Measurements from ENCODE around the gene OCA2. TPM values are rescaled to one million over a fixed set of nuclear protein-coding genes. Genes with fewer than 3 reads are reported as not detected.

OCA2 gene
- polyA plus RNA-seq, 3 donors, result not detected

DNA sequence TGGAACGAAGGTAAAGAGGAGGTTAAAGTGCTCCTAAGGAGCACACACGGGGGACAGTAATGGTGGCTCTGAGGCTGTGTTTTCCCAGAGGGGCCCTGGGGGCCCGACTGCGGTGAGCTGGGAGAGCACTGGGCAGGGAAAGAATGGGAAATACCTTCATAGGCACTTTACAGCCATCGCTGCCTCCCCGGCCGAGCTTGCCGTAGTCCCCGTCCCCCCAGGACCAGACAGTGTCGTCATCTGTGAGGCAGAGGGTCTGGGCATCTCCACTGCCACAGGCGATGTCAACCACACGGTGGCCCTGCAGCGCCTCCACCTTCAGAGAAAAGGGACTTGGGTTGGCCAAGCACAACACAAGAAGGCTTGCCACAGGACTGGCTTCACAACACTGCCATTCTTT, 32.8 kb upstream of the OCA2 start:
- intact Hi-C loops (cut with micrococcal nuclease), result no loop called here
- H3K9me3 Mint-ChIP-seq, result no peaks in the 10 kb centered on the region
- no peak overlapping the region for H3K27ac Mint-ChIP-seq

DNA sequence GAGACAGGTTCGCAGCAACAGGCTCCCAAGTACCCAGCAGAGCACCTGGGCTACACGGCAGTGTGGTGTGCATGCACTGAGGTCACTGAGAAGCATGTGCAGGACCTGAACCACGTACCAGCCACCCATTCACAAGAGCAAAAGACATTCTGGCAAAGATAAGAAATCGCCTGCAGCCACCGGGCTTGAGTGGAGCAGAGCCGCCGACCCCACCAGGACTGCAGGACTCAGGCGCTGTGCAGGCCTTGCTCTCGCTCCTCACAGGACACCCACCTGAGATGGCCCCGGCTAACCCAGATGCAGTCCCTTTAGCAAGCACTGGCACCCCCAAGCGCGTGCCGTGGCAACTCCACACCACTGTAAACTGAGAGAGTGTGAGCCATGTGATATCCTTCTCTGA, 32.3 kb upstream of the OCA2 start:
- no peaks in the 10 kb centered on the region for H3K9me3 ChIP-seq (replicated peaks in 1 of 2; ENCODE audit: control insufficient read depth in 1 of 2, insufficient read depth in 1 of 2, low read length in 2 of 2)
- H4K20me1 ChIP-seq (ENCODE audit: insufficient read depth, low read length), result no peaks in the 10 kb centered on the region
- no peak for DNase-seq
- no peak overlapping the region for H3K27ac ChIP-seq (ENCODE audit: low read depth in 1 of 2, low read length in 2 of 2)
- Mint-ChIP-seq H3K9me3 (no peaks in the 10 kb centered on the region), H3K4me1 (peaks cover 13% of the 10 kb centered on the region), H3K27ac (no peak overlapping the region), H3K27me3 (ENCODE audit: low read depth in 3 of 3) (peaks cover 0 to 2% (median 0%) of the 10 kb centered on the region in 3 donors), H3K4me3 (no peak overlapping the region), H3K36me3 (peaks cover 44 to 50% of the 10 kb centered on the region in 2 donors)
- TF ChIP-seq, protein P1, sequence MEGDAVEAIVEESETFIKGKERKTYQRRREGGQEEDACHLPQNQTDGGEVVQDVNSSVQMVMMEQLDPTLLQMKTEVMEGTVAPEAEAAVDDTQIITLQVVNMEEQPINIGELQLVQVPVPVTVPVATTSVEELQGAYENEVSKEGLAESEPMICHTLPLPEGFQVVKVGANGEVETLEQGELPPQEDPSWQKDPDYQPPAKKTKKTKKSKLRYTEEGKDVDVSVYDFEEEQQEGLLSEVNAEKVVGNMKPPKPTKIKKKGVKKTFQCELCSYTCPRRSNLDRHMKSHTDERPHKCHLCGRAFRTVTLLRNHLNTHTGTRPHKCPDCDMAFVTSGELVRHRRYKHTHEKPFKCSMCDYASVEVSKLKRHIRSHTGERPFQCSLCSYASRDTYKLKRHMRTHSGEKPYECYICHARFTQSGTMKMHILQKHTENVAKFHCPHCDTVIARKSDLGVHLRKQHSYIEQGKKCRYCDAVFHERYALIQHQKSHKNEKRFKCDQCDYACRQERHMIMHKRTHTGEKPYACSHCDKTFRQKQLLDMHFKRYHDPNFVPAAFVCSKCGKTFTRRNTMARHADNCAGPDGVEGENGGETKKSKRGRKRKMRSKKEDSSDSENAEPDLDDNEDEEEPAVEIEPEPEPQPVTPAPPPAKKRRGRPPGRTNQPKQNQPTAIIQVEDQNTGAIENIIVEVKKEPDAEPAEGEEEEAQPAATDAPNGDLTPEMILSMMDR (IDR thresholded peaks at IDR 0.05), result no peak
- no peaks in the 10 kb centered on the region for H3K27me3 ChIP-seq (ENCODE audit: control insufficient read depth in 2 of 2, insufficient read depth in 2 of 2, low read length in 2 of 2)
- 100% methylated on average over 7 of the region's 13 CpGs for WGBS (ENCODE audit: insufficient coverage)
- intact Hi-C loops (cut with micrococcal nuclease), result no loop called here
- no peak overlapping the region for H3K9ac ChIP-seq (ENCODE audit: insufficient read depth, low read length, poor library complexity, severe bottlenecking)
- peaks cover 11 to 54% of the 10 kb centered on the region in 2 donors for H3K36me3 ChIP-seq (replicated peaks in 1 of 2; ENCODE audit: control insufficient read depth in 1 of 2, insufficient read depth in 2 of 2, low read length in 2 of 2)
- no peak overlapping the region for H2AFZ ChIP-seq (ENCODE audit: insufficient read depth, low read depth, low read length, poor library complexity, severe bottlenecking)
- H3K79me2 ChIP-seq (ENCODE audit: insufficient read depth, low read length), result no peaks in the 10 kb centered on the region
- H3K4me2 ChIP-seq (replicated peaks; ENCODE audit: extremely low read depth, low read length, poor library complexity, severe bottlenecking), result no peak overlapping the region
- no peak overlapping the region for H3K4me3 ChIP-seq (replicated peaks in 1 of 3; ENCODE audit: low read depth in 2 of 3, low read length in 3 of 3)
- H3K4me1 ChIP-seq (ENCODE audit: control insufficient read depth in 1 of 2, insufficient read depth in 2 of 2, low read length in 2 of 2), result peaks cover 0 to 4% of the 10 kb centered on the region in 2 donors

More for the DNA sequence above, 32.8 kb upstream of the OCA2 start:
- H3K4me3 Mint-ChIP-seq, result no peak overlapping the region
- H3K36me3 ChIP-seq (replicated peaks in 1 of 2; ENCODE audit: control insufficient read depth in 1 of 2, insufficient read depth in 2 of 2, low read length in 2 of 2), result peaks cover 11 to 52% of the 10 kb centered on the region in 2 donors
- peaks cover 0 to 6% of the 10 kb centered on the region in 2 donors for H3K4me1 ChIP-seq (ENCODE audit: control insufficient read depth in 1 of 2, insufficient read depth in 2 of 2, low read length in 2 of 2)
- H3K27me3 Mint-ChIP-seq (ENCODE audit: low read depth in 3 of 3), result peaks cover 0 to 2% (median 0%) of the 10 kb centered on the region in 3 donors
- H3K27me3 ChIP-seq (ENCODE audit: control insufficient read depth in 2 of 2, insufficient read depth in 2 of 2, low read length in 2 of 2), result no peaks in the 10 kb centered on the region
- no peak overlapping the region for H3K27ac ChIP-seq (ENCODE audit: low read depth in 1 of 2, low read length in 2 of 2)
- H2AFZ ChIP-seq (ENCODE audit: insufficient read depth, low read depth, low read length, poor library complexity, severe bottlenecking), result no peak overlapping the region
- H3K4me1 Mint-ChIP-seq, result peaks cover 18% of the 10 kb centered on the region
- H3K4me3 ChIP-seq (replicated peaks in 1 of 3; ENCODE audit: low read depth in 2 of 3, low read length in 3 of 3), result no peak overlapping the region
- H3K9ac ChIP-seq (ENCODE audit: insufficient read depth, low read length, poor library complexity, severe bottlenecking), result no peak overlapping the region
- no peak for DNase-seq
- no peaks in the 10 kb centered on the region for H4K20me1 ChIP-seq (ENCODE audit: insufficient read depth, low read length)
- H3K4me2 ChIP-seq (replicated peaks; ENCODE audit: extremely low read depth, low read length, poor library complexity, severe bottlenecking), result no peak overlapping the region
- TF ChIP-seq, protein P1 (IDR thresholded peaks at IDR 0.05), result no peak
- 91% methylated on average over 13 of the region's 13 CpGs for WGBS (ENCODE audit: insufficient coverage)
- H3K9me3 ChIP-seq (replicated peaks in 1 of 2; ENCODE audit: control insufficient read depth in 1 of 2, insufficient read depth in 1 of 2, low read length in 2 of 2), result no peaks in the 10 kb centered on the region
- H3K36me3 Mint-ChIP-seq, result peaks cover 47 to 50% of the 10 kb centered on the region in 2 donors
- no peaks in the 10 kb centered on the region for H3K79me2 ChIP-seq (ENCODE audit: insufficient read depth, low read length)
